ENCODE results near the gene VPS35L. TPM values are rescaled to one million over a fixed set of nuclear protein-coding genes. Genes with fewer than 3 reads are reported as not detected.

Gene VPS35L
- total RNA-seq, 1 experiment from 2014 or later, result 6.6 TPM

DNA sequence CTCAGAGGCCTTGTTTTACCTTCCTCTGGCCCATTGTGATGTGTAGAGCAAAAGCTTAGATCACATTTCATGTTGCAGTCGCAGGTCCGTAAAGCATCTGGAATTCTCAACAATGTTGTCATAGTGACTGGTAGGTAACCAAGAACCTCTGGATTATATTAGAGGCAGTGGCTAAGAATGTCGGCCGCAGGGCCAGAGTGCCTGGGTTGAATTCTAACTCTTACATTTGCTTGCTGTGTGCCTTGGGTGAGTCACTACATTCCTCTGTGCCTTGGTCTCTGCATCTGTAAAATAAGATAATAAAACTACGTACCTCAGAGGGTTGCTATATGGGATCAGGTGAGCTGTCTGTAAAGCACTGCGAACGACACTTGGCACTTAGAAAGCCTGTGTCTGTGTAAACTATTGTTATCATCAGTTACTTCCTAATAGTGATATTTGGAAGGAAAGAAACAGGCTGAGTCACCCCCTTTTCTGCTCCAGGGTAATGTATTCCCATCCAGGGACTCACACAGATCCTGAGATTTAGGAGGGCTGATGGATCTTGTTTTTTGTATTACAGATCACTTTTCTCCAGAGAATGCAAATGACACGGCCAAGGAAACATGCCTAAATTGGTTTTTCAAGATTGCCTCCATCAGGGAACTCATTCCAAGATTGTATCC lies 52.2 kb downstream of the VPS35L start:
- H3K4me2 ChIP-seq (ENCODE audit: low read depth, low read length, poor library complexity, severe bottlenecking), result no peak overlapping the region
- no peak overlapping the region for H3K9ac ChIP-seq (ENCODE audit: low read length)
- no peak overlapping the region for H3K4me3 ChIP-seq (ENCODE audit: low read length)

GRCh38 chr16:19609359-19609758 lies 53.9 kb downstream of the VPS35L start:
- Histone ChIP-seq H3K9ac (ENCODE audit: low read length) (no peak overlapping the region), H3K9me3 (ENCODE audit: low read length) (no peaks in the 10 kb centered on the region), H2AFZ (ENCODE audit: low read length) (no peak overlapping the region), H3K27ac (ENCODE audit: low read length) (no peak overlapping the region), H3K4me1 (ENCODE audit: low read length) (no peaks in the 10 kb centered on the region), H3K27me3 (ENCODE audit: low read length) (no peaks in the 10 kb centered on the region), H3K79me2 (ENCODE audit: low read length) (no peaks in the 10 kb centered on the region), H4K20me1 (ENCODE audit: insufficient read depth, low read depth, low read length) (no peaks in the 10 kb centered on the region), H3K36me3 (ENCODE audit: insufficient read depth, low read length) (no peaks in the 10 kb centered on the region), H3K4me3 (ENCODE audit: low read length) (no peak overlapping the region), H3K4me2 (ENCODE audit: low read depth, low read length, poor library complexity, severe bottlenecking) (no peak overlapping the region), H3K9me2 (replicated peaks; ENCODE audit: insufficient read depth, low read length) (no peaks in the 10 kb centered on the region)
- DNase-seq, result no peak

More for the DNA sequence above, 52.2 kb downstream of the VPS35L start:
- H4K20me1 ChIP-seq (ENCODE audit: insufficient read depth, low read depth, low read length), result no peaks in the 10 kb centered on the region
- H3K9me3 ChIP-seq (ENCODE audit: low read length), result no peaks in the 10 kb centered on the region
- no peaks in the 10 kb centered on the region for H3K79me2 ChIP-seq (ENCODE audit: low read length)
- H3K27ac ChIP-seq (ENCODE audit: low read length), result no peak overlapping the region
- no peaks in the 10 kb centered on the region for H3K36me3 ChIP-seq (ENCODE audit: insufficient read depth, low read length)
- DNase-seq, result no peak
- no peaks in the 10 kb centered on the region for H3K27me3 ChIP-seq (ENCODE audit: low read length)
- no peaks in the 10 kb centered on the region for H3K9me2 ChIP-seq (replicated peaks; ENCODE audit: insufficient read depth, low read length)
- H2AFZ ChIP-seq (ENCODE audit: low read length), result no peak overlapping the region
- no peaks in the 10 kb centered on the region for H3K4me1 ChIP-seq (ENCODE audit: low read length)

- Histone ChIP-seq H3K4me3 (ENCODE audit: low read length) (no peak overlapping the region), H3K9me3 (ENCODE audit: low read length) (no peaks in the 10 kb centered on the region), H4K20me1 (ENCODE audit: insufficient read depth, low read depth, low read length) (no peaks in the 10 kb centered on the region), H3K79me2 (ENCODE audit: low read length) (no peaks in the 10 kb centered on the region), H3K9ac (ENCODE audit: low read length) (no peak overlapping the region), H3K36me3 (ENCODE audit: insufficient read depth, low read length) (no peaks in the 10 kb centered on the region), H2AFZ (ENCODE audit: low read length) (no peak overlapping the region), H3K9me2 (replicated peaks; ENCODE audit: insufficient read depth, low read length) (no peaks in the 10 kb centered on the region), H3K4me1 (ENCODE audit: low read length) (no peaks in the 10 kb centered on the region), H3K4me2 (ENCODE audit: low read depth, low read length, poor library complexity, severe bottlenecking) (no peak overlapping the region), H3K27me3 (ENCODE audit: low read length) (no peaks in the 10 kb centered on the region), H3K27ac (ENCODE audit: low read length) (no peak overlapping the region)
- no peak for DNase-seq
Measured at GRCh38 chr16:19610200-19610599, 54.7 kb downstream of the VPS35L start.

DNA sequence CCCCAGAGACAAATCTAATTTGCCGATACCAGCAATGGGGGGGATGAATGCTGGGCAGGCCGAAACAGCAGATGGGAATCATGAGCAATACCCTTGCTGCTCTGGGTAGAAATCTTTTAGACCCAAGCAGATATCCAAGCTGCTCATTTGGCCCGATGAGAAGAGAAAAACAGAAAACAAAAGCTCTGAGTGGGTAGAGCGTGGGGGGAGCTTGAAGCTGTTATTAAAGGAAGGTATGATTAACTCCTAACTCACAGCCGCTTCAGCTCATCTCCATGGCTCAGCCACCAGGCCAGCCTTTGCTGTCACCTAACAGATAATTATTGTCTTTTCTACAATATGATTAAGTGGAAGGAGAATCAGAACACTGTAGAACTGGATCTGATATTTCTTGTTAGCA lies 58.3 kb downstream of the VPS35L start:
- Histone ChIP-seq H3K79me2 (ENCODE audit: low read length) (no peaks in the 10 kb centered on the region), H3K27ac (ENCODE audit: low read length) (no peak overlapping the region), H3K27me3 (ENCODE audit: low read length) (no peaks in the 10 kb centered on the region), H2AFZ (ENCODE audit: low read length) (no peak overlapping the region), H3K4me2 (ENCODE audit: low read depth, low read length, poor library complexity, severe bottlenecking) (no peak overlapping the region), H3K36me3 (ENCODE audit: insufficient read depth, low read length) (no peaks in the 10 kb centered on the region), H3K9me3 (ENCODE audit: low read length) (no peaks in the 10 kb centered on the region), H3K4me1 (ENCODE audit: low read length) (no peaks in the 10 kb centered on the region), H4K20me1 (ENCODE audit: insufficient read depth, low read depth, low read length) (no peaks in the 10 kb centered on the region), H3K9ac (ENCODE audit: low read length) (no peak overlapping the region), H3K9me2 (replicated peaks; ENCODE audit: insufficient read depth, low read length) (no peaks in the 10 kb centered on the region), H3K4me3 (ENCODE audit: low read length) (no peak overlapping the region)
- DNase-seq, result no peak

DNA sequence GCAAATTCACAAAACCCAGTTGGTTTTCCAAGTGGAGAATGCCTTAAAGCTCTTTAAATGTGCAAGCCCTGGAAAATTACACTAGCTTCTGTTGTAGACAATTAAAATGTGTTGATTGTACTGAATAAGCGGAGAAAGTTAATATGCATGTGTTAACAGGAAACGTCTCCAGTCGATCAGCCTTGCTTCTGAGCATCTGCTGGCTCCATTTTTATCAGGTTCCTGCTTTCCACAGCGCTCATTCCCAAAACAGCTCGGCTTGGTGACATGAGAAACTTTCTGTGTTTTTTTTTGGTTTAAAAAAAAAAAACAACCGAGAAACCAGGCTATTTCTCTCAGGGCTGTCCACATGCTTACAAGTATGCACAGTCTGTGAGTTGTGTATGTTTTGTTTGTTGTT lies 60.7 kb downstream of the VPS35L start:
- H3K4me1 ChIP-seq (ENCODE audit: low read length), result no peaks in the 10 kb centered on the region
- H3K9ac ChIP-seq (ENCODE audit: low read length), result no peak overlapping the region
- no peaks in the 10 kb centered on the region for H3K9me2 ChIP-seq (replicated peaks; ENCODE audit: insufficient read depth, low read length)
- no peak overlapping the region for H3K4me3 ChIP-seq (ENCODE audit: low read length)
- H3K9me3 ChIP-seq (ENCODE audit: low read length), result no peaks in the 10 kb centered on the region
- H3K36me3 ChIP-seq (ENCODE audit: insufficient read depth, low read length), result no peaks in the 10 kb centered on the region
- no peaks in the 10 kb centered on the region for H4K20me1 ChIP-seq (ENCODE audit: insufficient read depth, low read depth, low read length)
- H3K27ac ChIP-seq (ENCODE audit: low read length), result no peak overlapping the region
- H3K79me2 ChIP-seq (ENCODE audit: low read length), result no peaks in the 10 kb centered on the region
- DNase-seq, result no peak
- no peaks in the 10 kb centered on the region for H3K27me3 ChIP-seq (ENCODE audit: low read length)
- H3K4me2 ChIP-seq (ENCODE audit: low read depth, low read length, poor library complexity, severe bottlenecking), result no peak overlapping the region
- no peak overlapping the region for H2AFZ ChIP-seq (ENCODE audit: low read length)

DNA sequence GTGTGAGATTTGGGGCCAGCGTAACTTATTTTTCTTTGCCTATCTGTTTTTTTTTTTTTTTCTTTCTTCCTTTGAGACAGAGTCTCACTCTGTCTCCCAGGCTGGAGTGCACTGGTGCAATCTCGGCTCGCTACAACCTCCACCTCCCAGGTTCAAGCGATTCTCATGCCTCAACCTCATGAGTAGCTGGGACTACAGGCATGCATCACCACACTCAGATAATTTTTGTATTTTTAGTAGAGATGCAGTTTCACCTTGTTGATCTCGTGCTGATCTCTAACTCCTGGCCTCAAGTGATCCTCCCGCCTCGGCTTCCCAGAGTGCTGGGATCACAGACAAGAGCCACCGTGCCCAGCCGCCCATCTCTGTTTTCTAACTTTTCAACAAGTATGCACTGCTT lies 63.4 kb downstream of the VPS35L start:
- Histone ChIP-seq H3K36me3 (ENCODE audit: insufficient read depth, low read length) (no peaks in the 10 kb centered on the region), H3K27ac (ENCODE audit: low read length) (no peak overlapping the region), H3K79me2 (ENCODE audit: low read length) (no peaks in the 10 kb centered on the region), H3K9me3 (ENCODE audit: low read length) (no peaks in the 10 kb centered on the region), H3K9ac (ENCODE audit: low read length) (no peak overlapping the region), H3K4me3 (ENCODE audit: low read length) (no peak overlapping the region), H4K20me1 (ENCODE audit: insufficient read depth, low read depth, low read length) (no peaks in the 10 kb centered on the region), H3K4me2 (ENCODE audit: low read depth, low read length, poor library complexity, severe bottlenecking) (no peak overlapping the region), H3K27me3 (ENCODE audit: low read length) (no peaks in the 10 kb centered on the region), H3K9me2 (replicated peaks; ENCODE audit: insufficient read depth, low read length) (no peaks in the 10 kb centered on the region), H3K4me1 (ENCODE audit: low read length) (no peaks in the 10 kb centered on the region), H2AFZ (ENCODE audit: low read length) (no peak overlapping the region)
- DNase-seq, result no peak

DNA sequence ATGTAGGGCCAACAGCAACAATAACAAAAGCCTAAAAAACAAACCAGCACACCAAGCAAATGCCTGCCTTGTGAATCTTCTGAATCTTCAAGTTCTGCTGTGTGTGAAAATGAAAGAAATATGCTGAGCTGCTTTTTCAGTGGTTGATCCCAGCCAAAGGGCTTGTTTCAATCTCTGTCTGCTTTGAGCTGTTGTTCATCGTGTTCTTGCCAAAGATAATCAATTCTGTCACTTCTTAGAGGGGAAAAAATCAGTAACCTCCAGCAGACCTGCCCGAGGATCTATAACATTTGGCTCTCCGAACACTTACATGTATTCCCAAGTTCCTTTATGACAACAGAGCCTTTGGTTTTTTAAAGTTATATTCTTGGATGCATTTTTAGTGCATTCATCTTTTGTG lies 65.9 kb downstream of the VPS35L start:
- Histone ChIP-seq H4K20me1 (ENCODE audit: insufficient read depth, low read depth, low read length) (no peaks in the 10 kb centered on the region), H3K27ac (ENCODE audit: low read length) (no peak overlapping the region), H3K79me2 (ENCODE audit: low read length) (no peaks in the 10 kb centered on the region), H3K27me3 (ENCODE audit: low read length) (no peaks in the 10 kb centered on the region), H3K4me2 (ENCODE audit: low read depth, low read length, poor library complexity, severe bottlenecking) (no peak overlapping the region), H3K4me3 (ENCODE audit: low read length) (no peak overlapping the region), H3K9ac (ENCODE audit: low read length) (no peak overlapping the region), H3K9me3 (ENCODE audit: low read length) (no peaks in the 10 kb centered on the region), H3K36me3 (ENCODE audit: insufficient read depth, low read length) (no peaks in the 10 kb centered on the region), H3K4me1 (ENCODE audit: low read length) (no peaks in the 10 kb centered on the region), H3K9me2 (replicated peaks; ENCODE audit: insufficient read depth, low read length) (no peaks in the 10 kb centered on the region), H2AFZ (ENCODE audit: low read length) (no peak overlapping the region)
- no peak for DNase-seq

DNA sequence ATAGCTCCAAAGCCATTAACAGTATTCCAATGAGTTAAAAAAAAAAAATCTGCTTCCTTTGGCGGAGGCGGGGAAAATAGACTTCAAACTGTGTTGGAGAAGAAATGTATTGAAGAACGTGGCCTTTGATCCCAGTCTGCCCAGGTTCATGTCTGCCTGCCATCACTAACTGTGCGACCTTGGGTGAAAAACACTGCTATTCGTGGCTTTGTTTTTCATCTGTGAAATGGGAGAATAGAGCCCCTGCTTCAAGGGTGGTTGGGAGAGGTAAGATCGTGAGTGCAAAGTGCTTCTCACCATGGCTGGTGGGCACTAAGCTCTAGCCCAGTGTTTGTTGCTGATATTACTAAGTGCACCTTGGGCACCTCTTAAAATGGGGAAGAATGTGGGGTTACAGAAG lies 69.5 kb downstream of the VPS35L start:
- H3K9ac ChIP-seq (ENCODE audit: low read length), result no peak overlapping the region
- H3K4me2 ChIP-seq (ENCODE audit: low read depth, low read length, poor library complexity, severe bottlenecking), result no peak overlapping the region
- no peak overlapping the region for H2AFZ ChIP-seq (ENCODE audit: low read length)
- no peaks in the 10 kb centered on the region for H3K27me3 ChIP-seq (ENCODE audit: low read length)
- no peaks in the 10 kb centered on the region for H3K9me2 ChIP-seq (replicated peaks; ENCODE audit: insufficient read depth, low read length)
- H3K4me3 ChIP-seq (ENCODE audit: low read length), result no peak overlapping the region
- no peak for DNase-seq
- no peaks in the 10 kb centered on the region for H3K36me3 ChIP-seq (ENCODE audit: insufficient read depth, low read length)
- H4K20me1 ChIP-seq (ENCODE audit: insufficient read depth, low read depth, low read length), result no peaks in the 10 kb centered on the region
- H3K9me3 ChIP-seq (ENCODE audit: low read length), result no peaks in the 10 kb centered on the region
- H3K79me2 ChIP-seq (ENCODE audit: low read length), result no peaks in the 10 kb centered on the region
- H3K27ac ChIP-seq (ENCODE audit: low read length), result no peak overlapping the region
- H3K4me1 ChIP-seq (ENCODE audit: low read length), result no peaks in the 10 kb centered on the region
